Measurements from ENCODE around the gene SIK3. TPM values are rescaled to one million over a fixed set of nuclear protein-coding genes. Genes with fewer than 3 reads are reported as not detected.
"Not testable (repeated sequence)": the region's sequence is repeated elsewhere in the genome, so short reads cannot be mapped to it uniquely, and the experiment has no call there.

The SIK3 gene
- total and polyA plus RNA-seq, 4 donors, result 6.4 to 64.2 (median 39.0) TPM

DNA sequence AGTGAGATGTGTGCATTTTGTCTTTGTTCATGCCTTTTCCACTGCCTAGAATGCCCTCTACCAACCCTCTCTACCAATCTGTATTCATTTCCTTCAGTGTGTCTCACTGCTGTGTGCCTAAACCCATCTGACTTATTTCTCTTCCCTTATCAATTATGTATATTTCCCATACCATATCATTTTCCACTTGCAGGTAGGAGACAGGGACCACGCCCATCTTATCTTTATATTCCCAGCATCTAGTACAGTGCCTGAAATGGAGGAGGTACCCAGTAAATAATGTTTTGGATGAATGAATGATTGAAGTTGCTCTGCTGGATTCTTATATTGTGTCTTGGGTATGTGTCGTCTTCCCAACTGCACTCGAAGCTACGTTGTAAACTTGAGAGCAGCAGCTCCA lies 36.8 kb upstream of the SIK3 start:
- not testable (repeated sequence) for H3K36me3 ChIP-seq (ENCODE audit: control insufficient read depth in 1 of 2, insufficient read depth in 2 of 2, low read length in 1 of 2); H3K9me3 ChIP-seq (ENCODE audit: control insufficient read depth, low read length); DNase-seq; H3K4me1 ChIP-seq (ENCODE audit: control insufficient read depth in 1 of 2, insufficient read depth in 2 of 2, low read length in 2 of 2); H3K27ac ChIP-seq (ENCODE audit: low read depth in 1 of 2, low read length in 2 of 2); ATAC-seq (ENCODE audit: low FRiP score); H3K4me3 ChIP-seq (ENCODE audit: low read length in 2 of 2); H3K27me3 ChIP-seq (ENCODE audit: control insufficient read depth in 1 of 2, insufficient read depth in 2 of 2, low read length in 1 of 2)
- 80 to 89% methylated on average over 1 of the region's 4 CpGs for WGBS, 2 donors
- intact Hi-C loops (cut with DNase I), result loop anchor here in 1 of 2 donors (5.0 kb wide), 1 partner anchor 72 kb away; no protein-coding TSS in a partner anchor

DNA sequence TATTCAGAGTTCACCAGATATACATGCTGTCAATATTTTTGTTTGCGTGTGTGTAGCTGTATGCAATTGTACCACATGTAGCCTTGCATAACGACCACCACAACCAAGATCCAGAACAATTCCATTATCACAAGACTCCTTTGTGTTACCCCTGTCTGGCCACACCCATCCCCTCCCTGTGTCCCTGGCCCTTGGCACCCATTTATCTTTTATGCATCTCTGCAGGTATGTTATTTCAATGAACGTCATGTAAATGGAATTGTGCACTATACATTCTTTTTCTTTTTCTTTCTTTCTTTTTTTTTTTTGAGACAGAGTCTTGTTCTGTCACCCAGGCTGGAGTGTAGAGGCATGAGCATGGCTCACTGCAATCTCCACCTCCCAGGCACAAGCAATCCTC lies 36.2 kb upstream of the SIK3 start:
- ATAC-seq (ENCODE audit: low FRiP score) (no peak), DNase-seq (no peak)
- no peaks in the 10 kb centered on the region for H3K36me3 ChIP-seq (ENCODE audit: control insufficient read depth in 1 of 2, insufficient read depth in 2 of 2, low read length in 1 of 2)
- H3K9me3 ChIP-seq (ENCODE audit: control insufficient read depth, low read length), result no peaks in the 10 kb centered on the region
- intact Hi-C loops (cut with DNase I), result loop anchor here in 1 of 2 donors (5.0 kb wide), 1 partner anchor 73 kb away; no protein-coding TSS in a partner anchor
- no peak overlapping the region for H3K27ac ChIP-seq (ENCODE audit: low read depth in 1 of 2, low read length in 2 of 2)
- no peaks in the 10 kb centered on the region for H3K4me1 ChIP-seq (ENCODE audit: control insufficient read depth in 1 of 2, insufficient read depth in 2 of 2, low read length in 2 of 2)
- H3K27me3 ChIP-seq (ENCODE audit: control insufficient read depth in 1 of 2, insufficient read depth in 2 of 2, low read length in 1 of 2), result peaks cover 0 to 2% of the 10 kb centered on the region in 2 donors
- no peak overlapping the region for H3K4me3 ChIP-seq (ENCODE audit: low read length in 2 of 2)
- WGBS, 2 donors, result 76 to 84% methylated on average over 2 of the region's 3 CpGs

DNA sequence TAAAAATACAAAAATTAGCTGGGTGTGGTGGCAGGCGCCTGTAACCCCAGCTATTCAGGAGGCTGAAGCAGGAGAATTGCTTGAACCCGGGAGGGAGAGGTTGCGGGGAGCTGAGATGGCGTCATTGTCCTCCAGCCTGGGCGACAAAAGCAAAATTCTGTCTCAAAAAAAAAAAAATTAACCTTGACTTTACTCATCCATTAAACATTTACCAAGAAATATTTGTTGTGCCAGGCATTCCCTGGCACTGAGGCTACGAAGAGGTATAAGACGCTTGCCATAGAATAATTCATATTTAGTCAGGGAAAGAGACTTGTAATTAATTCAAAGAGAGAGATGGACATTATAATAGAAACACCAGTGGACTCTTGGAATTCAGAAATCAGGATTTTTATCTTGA lies 32.7 kb upstream of the SIK3 start:
- 89 to 94% methylated on average over 7 of the region's 7 CpGs for WGBS, 2 donors
- peaks cover 0 to 2% of the 10 kb centered on the region in 2 donors for H3K27me3 ChIP-seq (ENCODE audit: control insufficient read depth in 1 of 2, insufficient read depth in 2 of 2, low read length in 1 of 2)
- no peak overlapping the region for H3K27ac ChIP-seq (ENCODE audit: low read depth in 1 of 2, low read length in 2 of 2)
- intact Hi-C loops (cut with DNase I), result loop anchor here in 1 of 2 donors (5.0 kb wide), 1 partner anchor 76 kb away; no protein-coding TSS in a partner anchor
- no peak overlapping the region for H3K4me3 ChIP-seq (ENCODE audit: low read length in 2 of 2)
- H3K9me3 ChIP-seq (ENCODE audit: control insufficient read depth, low read length), result no peaks in the 10 kb centered on the region
- DNase-seq (no peak), ATAC-seq (ENCODE audit: low FRiP score) (no peak)
- no peaks in the 10 kb centered on the region for H3K36me3 ChIP-seq (ENCODE audit: control insufficient read depth in 1 of 2, insufficient read depth in 2 of 2, low read length in 1 of 2)
- no peaks in the 10 kb centered on the region for H3K4me1 ChIP-seq (ENCODE audit: control insufficient read depth in 1 of 2, insufficient read depth in 2 of 2, low read length in 2 of 2)

DNA sequence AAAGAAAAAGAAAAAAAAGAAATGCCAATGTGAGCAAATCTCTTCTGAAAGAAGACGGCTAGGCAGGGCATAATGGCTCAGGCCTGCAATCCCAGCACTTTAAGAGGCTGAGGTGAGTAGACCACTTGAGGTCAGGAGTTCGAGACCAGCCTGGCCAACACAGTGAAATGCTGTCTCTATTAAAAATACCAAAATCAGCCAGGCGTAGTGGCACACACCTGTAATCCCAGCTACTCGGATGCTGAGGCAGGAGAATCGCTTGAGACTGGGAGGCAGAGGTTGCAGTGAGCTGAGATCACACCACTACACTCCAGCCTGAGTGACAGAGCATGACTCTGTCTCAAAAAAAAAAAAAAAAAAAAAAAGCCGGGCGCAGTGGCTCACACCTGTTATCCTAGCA lies 32.2 kb upstream of the SIK3 start:
- intact Hi-C loops (cut with DNase I), result loop anchor here in 1 of 2 donors (5.0 kb wide), 1 partner anchor 77 kb away; no protein-coding TSS in a partner anchor
- ATAC-seq (ENCODE audit: low FRiP score); H3K4me3 ChIP-seq (ENCODE audit: low read length in 2 of 2); H3K27me3 ChIP-seq (ENCODE audit: control insufficient read depth in 1 of 2, insufficient read depth in 2 of 2, low read length in 1 of 2); H3K9me3 ChIP-seq (ENCODE audit: control insufficient read depth, low read length); H3K27ac ChIP-seq (ENCODE audit: low read depth in 1 of 2, low read length in 2 of 2); DNase-seq; H3K36me3 ChIP-seq (ENCODE audit: control insufficient read depth in 1 of 2, insufficient read depth in 2 of 2, low read length in 1 of 2); H3K4me1 ChIP-seq (ENCODE audit: control insufficient read depth in 1 of 2, insufficient read depth in 2 of 2, low read length in 2 of 2): not testable (repeated sequence)
- WGBS, 2 donors, result 94 to 97% methylated on average over 5 to 7 of the region's 7 CpGs

DNA sequence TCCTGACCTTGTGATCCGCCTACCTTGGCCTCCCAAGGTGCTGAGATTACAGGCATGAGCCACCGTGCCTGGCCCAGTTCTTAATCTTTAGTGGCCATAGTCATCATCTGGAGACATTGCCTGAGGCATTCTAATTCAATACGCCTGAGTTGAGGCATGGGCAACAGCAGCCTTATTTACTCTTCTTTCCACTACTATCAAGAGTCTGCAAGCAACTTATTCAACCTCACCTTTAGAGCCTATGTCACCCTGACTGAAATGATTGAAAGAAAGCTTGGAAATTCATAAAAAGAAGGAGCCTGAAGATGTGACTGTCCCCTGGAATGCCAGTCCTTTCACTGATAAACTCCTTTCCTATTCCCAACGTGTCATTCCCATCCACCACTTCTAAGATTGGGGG lies 30.1 kb upstream of the SIK3 start:
- WGBS, 2 donors, result 80 to 81% methylated on average over 4 of the region's 4 CpGs

DNA sequence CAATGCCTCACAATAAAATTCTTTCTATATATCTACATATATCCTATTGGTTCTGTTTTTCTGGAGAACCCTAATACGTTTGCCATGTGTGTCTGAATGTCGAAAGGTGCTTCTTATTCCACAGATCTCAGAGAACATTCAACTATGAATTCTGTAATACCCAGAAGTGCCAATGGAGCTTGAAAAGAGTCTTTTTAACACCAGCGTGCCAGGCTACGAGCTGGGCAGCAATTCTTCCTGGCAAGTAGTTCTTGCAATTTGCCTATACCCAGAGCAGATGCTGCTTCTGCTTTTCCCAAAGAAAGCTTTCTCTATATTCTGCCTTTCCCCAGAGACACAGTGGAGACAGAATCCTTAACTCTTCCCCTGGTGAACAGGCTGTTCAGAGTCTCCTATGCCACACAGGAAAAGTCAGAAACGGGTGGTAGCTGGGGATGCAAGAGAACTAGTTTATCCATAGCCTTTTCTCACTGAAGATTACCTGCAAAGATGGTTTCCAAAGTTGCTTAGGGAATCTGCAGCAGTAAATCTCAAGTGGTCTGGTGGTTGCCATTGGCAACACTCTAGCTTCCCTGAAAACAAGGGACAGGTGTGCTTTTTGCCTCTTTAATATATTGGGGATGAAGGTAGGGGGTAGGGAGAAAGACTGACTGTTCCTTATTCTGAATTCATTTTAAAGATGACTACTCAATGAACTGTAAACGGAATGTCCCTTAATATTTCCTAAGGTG lies 29.1 kb upstream of the SIK3 start:
- Histone ChIP-seq H3K9me3 (ENCODE audit: control insufficient read depth, low read length) (no peaks in the 10 kb centered on the region), H3K27ac (ENCODE audit: low read depth in 1 of 2, low read length in 2 of 2) (no peak overlapping the region), H3K36me3 (ENCODE audit: control insufficient read depth in 1 of 2, insufficient read depth in 2 of 2, low read length in 1 of 2) (no peaks in the 10 kb centered on the region), H3K4me3 (ENCODE audit: low read length in 2 of 2) (no peak overlapping the region), H3K4me1 (ENCODE audit: control insufficient read depth in 1 of 2, insufficient read depth in 2 of 2, low read length in 2 of 2) (no peaks in the 10 kb centered on the region), H3K27me3 (ENCODE audit: control insufficient read depth in 1 of 2, insufficient read depth in 2 of 2, low read length in 1 of 2) (no peaks in the 10 kb centered on the region)
- 78 to 83% methylated on average over 6 of the region's 6 CpGs for WGBS, 2 donors
- ATAC-seq (ENCODE audit: low FRiP score) (no peak), DNase-seq (no peak)
- intact Hi-C loops (cut with DNase I), result no loop called here

More for the DNA sequence above, 30.1 kb upstream of the SIK3 start:
- ATAC-seq (ENCODE audit: low FRiP score) (no peak), DNase-seq (no peak)
- no peak overlapping the region for H3K4me3 ChIP-seq (ENCODE audit: low read length in 2 of 2)
- H3K9me3 ChIP-seq (ENCODE audit: control insufficient read depth, low read length), result no peaks in the 10 kb centered on the region
- H3K27me3 ChIP-seq (ENCODE audit: control insufficient read depth in 1 of 2, insufficient read depth in 2 of 2, low read length in 1 of 2), result no peaks in the 10 kb centered on the region
- no peaks in the 10 kb centered on the region for H3K4me1 ChIP-seq (ENCODE audit: control insufficient read depth in 1 of 2, insufficient read depth in 2 of 2, low read length in 2 of 2)
- no peak overlapping the region for H3K27ac ChIP-seq (ENCODE audit: low read depth in 1 of 2, low read length in 2 of 2)
- H3K36me3 ChIP-seq (ENCODE audit: control insufficient read depth in 1 of 2, insufficient read depth in 2 of 2, low read length in 1 of 2), result no peaks in the 10 kb centered on the region
- intact Hi-C loops (cut with DNase I), result no loop called here

DNA sequence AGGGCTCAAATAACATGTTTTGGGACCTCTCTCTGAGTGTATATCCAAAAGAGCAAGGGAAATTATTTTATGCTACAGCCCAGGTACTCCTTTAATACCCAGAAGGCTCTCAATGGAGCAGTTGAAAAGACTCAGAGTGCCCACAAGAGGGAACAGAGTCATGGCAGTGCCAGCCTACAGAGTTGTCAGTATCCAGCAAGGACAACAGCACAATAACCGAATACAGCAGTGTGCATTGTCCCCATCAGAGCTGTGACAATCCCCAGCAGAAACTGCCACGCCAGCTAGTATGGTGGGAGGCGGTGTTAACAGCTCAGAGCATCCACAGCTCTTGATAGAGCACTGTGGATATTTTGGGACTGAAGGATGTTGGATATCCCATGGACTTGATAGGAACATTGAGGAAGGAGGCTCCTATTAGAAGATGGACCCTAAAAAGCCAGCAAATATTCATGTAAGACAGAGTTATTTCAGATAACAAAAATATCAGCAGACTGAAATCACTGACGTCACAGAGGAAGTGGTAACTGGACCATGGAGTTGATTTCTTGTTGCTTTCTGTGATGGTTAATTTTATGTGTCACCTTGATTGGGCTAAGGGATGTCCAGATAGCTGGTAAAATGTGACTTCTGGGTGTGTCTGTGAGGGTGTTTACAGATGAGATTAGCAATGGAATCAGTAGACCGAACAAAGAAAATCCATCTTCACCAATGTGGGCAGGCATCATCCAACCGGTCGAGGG lies 28.2 kb upstream of the SIK3 start:
- no peak overlapping the region for H3K27ac ChIP-seq (ENCODE audit: low read depth in 1 of 2, low read length in 2 of 2)
- ATAC-seq (ENCODE audit: low FRiP score) (no peak), DNase-seq (no peak)
- no peak overlapping the region for H3K4me3 ChIP-seq (ENCODE audit: low read length in 2 of 2)
- no peaks in the 10 kb centered on the region for H3K9me3 ChIP-seq (ENCODE audit: control insufficient read depth, low read length)
- H3K36me3 ChIP-seq (ENCODE audit: control insufficient read depth in 1 of 2, insufficient read depth in 2 of 2, low read length in 1 of 2), result no peaks in the 10 kb centered on the region
- WGBS, 2 donors, result 81% methylated on average over 7 of the region's 7 CpGs
- intact Hi-C loops (cut with DNase I), result no loop called here
- H3K4me1 ChIP-seq (ENCODE audit: control insufficient read depth in 1 of 2, insufficient read depth in 2 of 2, low read length in 2 of 2), result no peaks in the 10 kb centered on the region
- H3K27me3 ChIP-seq (ENCODE audit: control insufficient read depth in 1 of 2, insufficient read depth in 2 of 2, low read length in 1 of 2), result no peaks in the 10 kb centered on the region

DNA sequence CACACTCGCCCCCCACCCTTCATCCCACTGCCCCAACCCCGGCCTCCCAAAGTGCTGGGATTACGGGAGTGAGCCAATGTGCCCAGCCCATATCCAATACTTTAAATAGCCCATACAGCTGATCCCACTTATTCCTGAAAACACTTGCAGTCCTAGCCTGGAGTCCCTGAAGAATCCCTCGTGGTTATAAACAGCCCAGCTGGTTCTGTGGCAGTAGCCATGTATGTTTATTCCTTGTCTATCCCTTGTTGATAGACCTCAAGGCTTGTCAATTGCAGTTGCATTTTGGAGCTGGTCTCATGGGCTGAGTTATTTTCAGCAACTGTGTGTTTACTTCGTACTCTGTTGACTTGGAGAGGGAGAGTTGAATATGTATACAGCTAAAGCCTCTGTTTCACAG lies 24.3 kb upstream of the SIK3 start:
- 68 to 70% methylated on average over 5 of the region's 5 CpGs for WGBS, 2 donors
- no peaks in the 10 kb centered on the region for H3K4me1 ChIP-seq (ENCODE audit: control insufficient read depth in 1 of 2, insufficient read depth in 2 of 2, low read length in 2 of 2)
- H3K4me3 ChIP-seq (ENCODE audit: low read length in 2 of 2), result no peak overlapping the region
- no peak overlapping the region for H3K27ac ChIP-seq (ENCODE audit: low read depth in 1 of 2, low read length in 2 of 2)
- no peaks in the 10 kb centered on the region for H3K9me3 ChIP-seq (ENCODE audit: control insufficient read depth, low read length)
- DNase-seq (no peak), ATAC-seq (ENCODE audit: low FRiP score) (no peak)
- intact Hi-C loops (cut with DNase I), result no loop called here
- no peaks in the 10 kb centered on the region for H3K36me3 ChIP-seq (ENCODE audit: control insufficient read depth in 1 of 2, insufficient read depth in 2 of 2, low read length in 1 of 2)
- no peaks in the 10 kb centered on the region for H3K27me3 ChIP-seq (ENCODE audit: control insufficient read depth in 1 of 2, insufficient read depth in 2 of 2, low read length in 1 of 2)

DNA sequence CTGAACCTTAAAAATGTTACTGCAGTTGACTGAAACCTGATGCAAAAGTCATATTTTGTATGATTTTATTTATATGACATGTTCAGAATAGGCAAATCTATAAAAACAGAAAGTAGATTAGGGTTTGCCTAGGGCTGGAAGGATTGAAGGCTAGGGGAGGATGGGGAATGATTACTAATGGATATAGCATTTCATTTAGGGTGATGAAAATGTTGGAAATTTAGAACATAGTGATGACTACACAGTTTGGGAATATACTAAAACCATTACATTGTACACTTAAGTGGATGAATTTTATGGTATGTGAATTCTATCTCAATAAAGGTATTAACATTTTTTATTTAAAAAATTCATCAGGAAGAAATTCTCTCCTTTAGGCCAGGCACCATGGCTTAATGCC lies 22.9 kb upstream of the SIK3 start:
- Histone ChIP-seq H3K36me3 (ENCODE audit: control insufficient read depth in 1 of 2, insufficient read depth in 2 of 2, low read length in 1 of 2) (no peaks in the 10 kb centered on the region), H3K9me3 (ENCODE audit: control insufficient read depth, low read length) (no peaks in the 10 kb centered on the region), H3K27me3 (ENCODE audit: control insufficient read depth in 1 of 2, insufficient read depth in 2 of 2, low read length in 1 of 2) (no peaks in the 10 kb centered on the region), H3K4me1 (ENCODE audit: control insufficient read depth in 1 of 2, insufficient read depth in 2 of 2, low read length in 2 of 2) (no peaks in the 10 kb centered on the region), H3K4me3 (ENCODE audit: low read length in 2 of 2) (no peak overlapping the region), H3K27ac (ENCODE audit: low read depth in 1 of 2, low read length in 2 of 2) (no peak overlapping the region)
- ATAC-seq (ENCODE audit: low FRiP score) (no peak), DNase-seq (no peak)
- intact Hi-C loops (cut with DNase I), result no loop called here
